Uterus (tissue), 4 donors: ENCODE data around the gene MAPKBP1. TPM values are rescaled to one million over a fixed set of nuclear protein-coding genes. Genes with fewer than 3 reads are reported as not detected.
"Not testable (repeated sequence)": the region's sequence is repeated elsewhere in the genome, so short reads cannot be mapped to it uniquely, and the experiment has no call there.

ENCODE experiments used
- DNase-seq, 2 donors: peaks; one replicate each; pipeline ENCODE4 v3.0.0-alpha.2; 2019 to 2020
- H3K27ac ChIP-seq, 2 donors: fragments of 200-600 bp; sonication (generic); 1 replicate in 1 of 2; 2 replicates in 1 of 2; pipeline ENCODE4 v1.5.1; 2016 to 2018
- H3K27me3 ChIP-seq, 2 donors: fragments of 200-600 bp; sonication (generic); one replicate each; pipeline ENCODE4 v1.5.1; 2018 to 2019; ENCODE audit warnings: control low read depth in 1 of 2
- H3K36me3 ChIP-seq, 2 donors: fragments of 200-600 bp; sonication (generic); one replicate each; pipeline ENCODE4 v1.5.1; 2019; ENCODE audit warnings: control low read depth in 1 of 2
- H3K4me1 ChIP-seq, 2 donors: fragments of 200-600 bp; sonication (generic); one replicate each; pipeline ENCODE4 v1.5.1; 2018 to 2019; ENCODE audit warnings: control low read depth in 1 of 2
- H3K4me3 ChIP-seq, 2 donors: fragments of 200-600 bp; sonication (generic); 1 replicate in 1 of 2; 2 replicates in 1 of 2; pipeline ENCODE4 v1.5.1; 2018 to 2019; ENCODE audit warnings: mild to moderate bottlenecking in 1 of 2
- H3K9me3 ChIP-seq, 2 donors: fragments of 200-600 bp; sonication (generic); one replicate each; pipeline ENCODE4 v1.5.1; 2019; ENCODE audit warnings: control low read depth in 1 of 2
- CTCF ChIP-seq, 4 experiments: fragments of 200-600 bp in 2 of 4; fragments of 450-650 bp in 2 of 4; sonication (generic) in 2 of 4; IDR thresholded peaks; one replicate each; pipeline ENCODE4 v1.5.1; 2016 to 2019; ENCODE audit warnings: antibody characterized with exemption in 4 of 4, mild to moderate bottlenecking in 2 of 4, moderate library complexity in 1 of 4
- POLR2A ChIP-seq, 2 donors: fragments of 450-650 bp; IDR thresholded peaks; one replicate each; pipeline ENCODE4 v1.6.1; 2016; ENCODE audit warnings: antibody characterized with exemption in 2 of 2, mild to moderate bottlenecking in 1 of 2, moderate library complexity in 1 of 2
- intact Hi-C: fragments of 100-400 bp; cut with DNase I; formaldehyde crosslinking; loops from one replicate; pipeline ENCODE4 v1.15.1; 2023; ENCODE audit warnings: low total_unique reads
- total RNA-seq, 4 donors: library from RNA; depleted of rRNA in 3 of 4; stranded (reverse); fragments of >200 nt in 3 of 4; gene quantifications; one replicate each; pipeline versions ENCODE4 v1.1.0 to v1.2.4, GENCODE V29; 2014 to 2023
- donor health status: DM: yes; HTN: yes; CAD: no.

MAPKBP1 gene
- total RNA-seq, 4 donors from 2014 or later = 5.9 to 56.2 (median 23.5) TPM

GRCh38 chr15:41829959-41830646, 55.8 kb downstream of the MAPKBP1 start:
- TF ChIP-seq CTCF (IDR thresholded peaks at IDR 0.05) (no peak), POLR2A (IDR thresholded peaks at IDR 0.05) (no peak)
- Histone ChIP-seq H3K36me3 (no peaks in the 10 kb centered on the region), H3K4me1 (peaks cover 0 to 16% of the 10 kb centered on the region in 2 donors), H3K4me3 (no peak overlapping the region), H3K27me3 (no peaks in the 10 kb centered on the region), H3K9me3 (no peaks in the 10 kb centered on the region), H3K27ac (no peak overlapping the region)
- DNase-seq = peak in 1 of 2 donors; percentile 40
- intact Hi-C loops = no loop called here

GRCh38 chr15:41831291-41831690, 57.0 kb downstream of the MAPKBP1 start:
- H3K4me3 ChIP-seq, DNase-seq, intact Hi-C loops, H3K27ac ChIP-seq, H3K9me3 ChIP-seq, H3K27me3 ChIP-seq, H3K36me3 ChIP-seq: not testable (repeated sequence)
- peaks cover 0 to 16% of the 10 kb centered on the region in 2 donors for H3K4me1 ChIP-seq

- H3K27ac ChIP-seq = no peak overlapping the region
- intact Hi-C loops = no loop called here
These were observed 57.9 kb downstream of the MAPKBP1 start for GRCh38 chr15:41832208-41832607.

GRCh38 chr15:41832875-41833274, 58.6 kb downstream of the MAPKBP1 start:
- H3K36me3 ChIP-seq = no peaks in the 10 kb centered on the region
- TF ChIP-seq CTCF (IDR thresholded peaks at IDR 0.05) (no peak), POLR2A (IDR thresholded peaks at IDR 0.05) (no peak)
- no peaks in the 10 kb centered on the region for H3K9me3 ChIP-seq
- no peak overlapping the region for H3K4me3 ChIP-seq
- H3K27ac ChIP-seq = no peak overlapping the region
- intact Hi-C loops = no loop called here
- peaks cover 0 to 10% of the 10 kb centered on the region in 2 donors for H3K4me1 ChIP-seq
- DNase-seq = no peak
- H3K27me3 ChIP-seq = no peaks in the 10 kb centered on the region

More at GRCh38 chr15:41832208-41832607, 57.9 kb downstream of the MAPKBP1 start:
- Histone ChIP-seq H3K9me3 (no peaks in the 10 kb centered on the region), H3K36me3 (no peaks in the 10 kb centered on the region), H3K4me1 (peaks cover 0 to 14% of the 10 kb centered on the region in 2 donors), H3K27me3 (no peaks in the 10 kb centered on the region), H3K4me3 (no peak overlapping the region)
- no peak for DNase-seq
- TF ChIP-seq CTCF (IDR thresholded peaks at IDR 0.05) (no peak), POLR2A (IDR thresholded peaks at IDR 0.05) (no peak)

GRCh38 chr15:41834096-41834495, 59.8 kb downstream of the MAPKBP1 start:
- Histone ChIP-seq H3K27me3 (no peaks in the 10 kb centered on the region), H3K4me3 (no peak overlapping the region), H3K36me3 (no peaks in the 10 kb centered on the region), H3K9me3 (no peaks in the 10 kb centered on the region), H3K4me1 (peaks cover 0 to 6% of the 10 kb centered on the region in 2 donors), H3K27ac (no peak overlapping the region)
- intact Hi-C loops = no loop called here
- TF ChIP-seq POLR2A (IDR thresholded peaks at IDR 0.05) = no peak
- no peak for TF ChIP-seq CTCF (IDR thresholded peaks at IDR 0.05)
- no peak for DNase-seq
